Chondrocyte (in vitro differentiated cells): ENCODE results near the gene FAM161A. TPM values are rescaled to one million over a fixed set of nuclear protein-coding genes. Genes with fewer than 3 reads are reported as not detected.

Experiments
- DNase-seq: peaks from one replicate; pipeline ENCODE4 v3.0.0; 2021; ENCODE audit warnings: mixed read lengths, low spot score
- H3K27ac Mint-ChIP-seq: one replicate; pipeline ENCODE4 v1.8.0; 2021; ENCODE audit warnings: mild to moderate bottlenecking, moderate library complexity, mixed read lengths; ENCODE audit not compliant: unreplicated experiment
- H3K27me3 Mint-ChIP-seq: 2 replicates; pipeline ENCODE4 v1.8.0; 2021; ENCODE audit warnings: low read depth, mixed read lengths
- H3K36me3 Mint-ChIP-seq: 2 replicates; pipeline ENCODE4 v1.8.0; 2021; ENCODE audit warnings: low read depth, mixed read lengths
- H3K4me1 Mint-ChIP-seq: 2 replicates; pipeline ENCODE4 v1.8.0; 2021; ENCODE audit warnings: low read depth, mild to moderate bottlenecking, mixed read lengths
- H3K4me3 Mint-ChIP-seq: one replicate; pipeline ENCODE4 v1.8.0; 2021; ENCODE audit warnings: mild to moderate bottlenecking, moderate library complexity, mixed read lengths; ENCODE audit not compliant: unreplicated experiment
- H3K9me3 Mint-ChIP-seq: 2 replicates; pipeline ENCODE4 v1.8.0; 2021; ENCODE audit warnings: low read depth, mixed read lengths
- CTCF ChIP-seq: fragments of 200-600 bp; sonication (generic); IDR thresholded peaks from 2 replicates; pipeline ENCODE4 v1.5.0; 2021; ENCODE audit warnings: antibody characterized with exemption, mild to moderate bottlenecking, moderate library complexity
- long read RNA-seq: library from polyadenylated mRNA; stranded (forward); transcript quantifications from one replicate; pipeline ENCODE4 v2.0.0, GENCODE V29; 2021
- total RNA-seq: library from RNA; stranded (reverse); gene quantifications from 3 replicates; pipeline ENCODE4 v1.2.1, GENCODE V29; 2021

Gene FAM161A
- 2.9 to 3.6 TPM (median 3.5 TPM) in 3 replicates for total RNA-seq
- long read RNA-seq, partial matches to known transcripts = 0 of 2 reads
- long read RNA-seq, other reads (novel, unspliced or antisense) = 0 of 2 reads

GRCh38 chr2:61853847-61854563 lies at the start of gene FAM161A:
FAM161A (minus strand) TSS chr2:61854060; CDS start chr2:61854041, 19 bp downstream.
- Mint-ChIP-seq H3K9me3 (no peaks in the 10 kb centered on the region), H3K27me3 (no peaks in the 10 kb centered on the region), H3K27ac (peak within 1 kb of the TSS; percentile 98), H3K36me3 (no peaks in the 10 kb centered on the region), H3K4me1 (peaks cover 18% of the 10 kb centered on the region), H3K4me3 (peak within 1 kb of the TSS; percentile 86)
- DNase-seq = peak; percentile 95
- no peak for TF ChIP-seq CTCF

- Mint-ChIP-seq H3K4me3 (no peak overlapping the region), H3K27ac (no peak overlapping the region), H3K9me3 (no peaks in the 10 kb centered on the region), H3K27me3 (no peaks in the 10 kb centered on the region), H3K36me3 (no peaks in the 10 kb centered on the region), H3K4me1 (peaks cover 6% of the 10 kb centered on the region)
- TF ChIP-seq CTCF = no peak
- DNase-seq = no peak
These were observed 46.4 kb upstream of the FAM161A start for GRCh38 chr2:61900281-61900680.

- H3K27me3 Mint-ChIP-seq = no peaks in the 10 kb centered on the region
- no peaks in the 10 kb centered on the region for H3K9me3 Mint-ChIP-seq
- no peak for DNase-seq
- no peaks in the 10 kb centered on the region for H3K4me1 Mint-ChIP-seq
- no peak overlapping the region for H3K4me3 Mint-ChIP-seq
- TF ChIP-seq CTCF = peak; percentile 80
- no peak overlapping the region for H3K27ac Mint-ChIP-seq
- H3K36me3 Mint-ChIP-seq = no peaks in the 10 kb centered on the region
These were observed 45.0 kb upstream of the FAM161A start for GRCh38 chr2:61898810-61899209.

- H3K36me3 Mint-ChIP-seq = peaks cover 5% of the 10 kb centered on the region
- peak within 1 kb of the TSS; percentile 97 for H3K4me3 Mint-ChIP-seq
- peak; percentile 94 for DNase-seq
- peak within 1 kb of the TSS; percentile 100 for H3K27ac Mint-ChIP-seq
- no peak for TF ChIP-seq CTCF
- H3K27me3 Mint-ChIP-seq = no peaks in the 10 kb centered on the region
- peaks cover 24% of the 10 kb centered on the region for H3K4me1 Mint-ChIP-seq
- H3K9me3 Mint-ChIP-seq = no peaks in the 10 kb centered on the region
These were observed 34.6 kb upstream of the FAM161A start, which contains the start of gene CCT4 for GRCh38 chr2:61888267-61889055. CCT4 (minus strand) TSS chr2:61888656; CDS start chr2:61888507, 149 bp downstream.

GRCh38 chr2:61887717-61888266 lies 33.9 kb upstream of the FAM161A start:
- Mint-ChIP-seq H3K9me3 (no peaks in the 10 kb centered on the region), H3K27ac (peak overlapping the region; percentile 100), H3K4me3 (peak overlapping the region; percentile 97), H3K27me3 (no peaks in the 10 kb centered on the region), H3K36me3 (peaks cover 8% of the 10 kb centered on the region), H3K4me1 (peaks cover 24% of the 10 kb centered on the region)
- DNase-seq = no peak
- TF ChIP-seq CTCF = no peak
